Measurements from ENCODE around the gene PNO1. TPM values are rescaled to one million over a fixed set of nuclear protein-coding genes. Genes with fewer than 3 reads are reported as not detected.

Gene PNO1
- total and polyA plus RNA-seq, 3 experiments from 2014 or later, result 18.1 to 42.0 (median 38.1) TPM

DNA sequence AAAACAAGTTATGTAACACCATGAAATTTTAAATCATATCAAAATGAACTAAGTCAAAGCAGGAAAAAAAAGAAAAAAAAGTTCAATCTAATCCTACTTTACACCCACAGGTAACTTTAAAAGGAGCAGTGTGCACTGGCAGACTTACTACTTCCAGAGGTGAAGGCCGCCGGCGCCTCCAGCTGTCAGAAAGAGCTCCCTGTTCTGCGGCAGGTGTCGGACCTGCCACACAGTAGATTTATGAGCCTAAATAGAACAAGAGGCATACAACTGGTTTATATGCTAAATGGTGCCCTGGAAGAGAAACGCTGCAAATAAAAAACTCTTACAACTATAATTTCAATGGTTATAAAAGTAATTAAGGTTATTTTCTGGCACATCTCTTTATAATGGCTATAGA is 23.1 kb upstream of the PNO1 start:
- peaks cover 9% of the 10 kb centered on the region for H3K36me3 ChIP-seq (ENCODE audit: insufficient read depth, low read length)
- H3K27ac ChIP-seq (ENCODE audit: low read depth, low read length), result no peak overlapping the region
- H3K27me3 ChIP-seq (ENCODE audit: insufficient read depth, low read length, poor library complexity, severe bottlenecking), result no peaks in the 10 kb centered on the region
- ChIA-PET CTCF (no interaction called here), POLR2A (no interaction called here)
- H3K4me1 ChIP-seq (ENCODE audit: insufficient read depth, low read length), result no peaks in the 10 kb centered on the region
- peaks cover 6 to 73% (median 23%) of the 10 kb centered on the region in 3 donors for H3K36me3 Mint-ChIP-seq
- H3K4me3 Mint-ChIP-seq, result no peak overlapping the region
- H3K27ac Mint-ChIP-seq, result no peak overlapping the region
- no peak for DNase-seq
- no peak overlapping the region for H3K4me3 ChIP-seq (ENCODE audit: low read length)
- peaks cover 0 to 1% (median 0%) of the 10 kb centered on the region in 3 donors for H3K4me1 Mint-ChIP-seq
- no peaks in the 10 kb centered on the region for H3K27me3 Mint-ChIP-seq
- H3K9me3 Mint-ChIP-seq, result no peaks in the 10 kb centered on the region
- no peaks in the 10 kb centered on the region for H3K9me3 ChIP-seq (ENCODE audit: low read length)

DNA sequence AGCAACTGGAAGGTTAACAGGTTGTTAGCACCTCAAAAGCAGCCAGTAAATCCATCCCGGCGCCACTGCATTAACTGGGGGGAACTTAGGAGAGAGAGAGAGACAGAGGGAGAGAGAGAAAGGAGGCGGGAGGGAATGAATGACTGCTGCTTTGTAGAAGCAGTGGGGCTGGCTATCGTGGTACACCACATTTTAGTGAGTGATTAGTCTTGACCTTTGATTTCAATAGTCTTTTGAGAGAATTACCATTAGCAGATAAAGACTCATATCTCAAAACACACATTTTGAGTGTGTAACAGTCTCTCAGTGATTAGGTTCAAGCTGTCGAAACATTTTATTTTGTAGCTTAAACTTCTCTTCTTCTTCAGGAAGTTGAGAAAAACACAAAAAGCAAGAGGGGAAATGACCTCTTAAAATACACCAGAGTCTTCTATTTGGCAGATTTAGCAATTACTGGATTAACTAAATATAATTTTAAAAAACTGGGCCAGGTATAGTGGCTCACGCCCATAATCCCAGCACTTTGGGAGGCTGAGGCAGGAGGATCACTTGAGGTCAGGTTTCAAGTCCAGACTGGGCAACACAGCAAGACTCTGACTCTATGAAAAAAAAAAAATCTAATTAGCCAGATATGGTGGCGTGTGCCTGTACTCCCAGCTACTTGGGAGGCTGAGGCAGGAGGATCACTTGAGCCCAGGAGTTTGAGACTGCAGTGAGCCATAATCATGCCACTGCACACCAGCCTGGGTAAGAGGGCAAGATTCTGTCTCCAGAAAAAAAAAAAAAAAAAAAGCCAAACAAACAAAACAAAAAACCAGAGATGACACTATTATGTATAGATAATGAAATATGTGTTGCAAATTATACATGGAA is 22.0 kb upstream of the PNO1 start:
- H3K27me3 Mint-ChIP-seq, result no peaks in the 10 kb centered on the region
- peak overlapping the region in 2 of 8 donors; percentile 0 to 17 for H3K27ac Mint-ChIP-seq
- H3K4me3 Mint-ChIP-seq, result no peak overlapping the region
- no peak for DNase-seq
- Histone ChIP-seq H3K27ac (ENCODE audit: low read depth, low read length) (no peak overlapping the region), H3K36me3 (ENCODE audit: insufficient read depth, low read length) (peaks cover 9% of the 10 kb centered on the region), H3K4me1 (ENCODE audit: insufficient read depth, low read length) (no peaks in the 10 kb centered on the region), H3K4me3 (ENCODE audit: low read length) (no peak overlapping the region), H3K9me3 (ENCODE audit: low read length) (no peaks in the 10 kb centered on the region), H3K27me3 (ENCODE audit: insufficient read depth, low read length, poor library complexity, severe bottlenecking) (no peaks in the 10 kb centered on the region)
- H3K36me3 Mint-ChIP-seq, result peaks cover 6 to 76% (median 25%) of the 10 kb centered on the region in 3 donors
- ChIA-PET POLR2A (no interaction called here), CTCF (interaction anchor here (1.3 kb wide), 1 partner anchor 22 kb away, joined by 3 read pairs; the partner anchor contains the start of gene PNO1)
- no peaks in the 10 kb centered on the region for H3K9me3 Mint-ChIP-seq
- H3K4me1 Mint-ChIP-seq, result peaks cover 0 to 1% (median 0%) of the 10 kb centered on the region in 3 donors

DNA sequence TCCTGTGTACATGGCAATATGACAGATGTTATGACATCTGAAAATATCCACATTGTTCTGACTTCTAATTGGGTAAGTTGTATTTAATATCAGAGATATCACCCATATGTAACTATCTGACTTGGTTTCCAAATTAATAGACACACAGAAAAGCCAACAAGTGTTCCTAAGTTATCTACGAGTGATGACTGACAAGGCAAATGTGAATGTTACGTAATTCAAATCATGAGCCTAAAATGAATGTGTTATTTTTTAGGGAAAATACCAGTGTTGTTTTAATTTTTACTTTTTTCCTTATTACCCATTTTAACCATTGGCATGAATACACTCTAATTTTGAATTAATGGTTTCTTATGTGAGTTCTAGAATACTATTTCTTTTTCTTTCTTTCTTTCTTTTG is 15.8 kb upstream of the PNO1 start:
- ChIA-PET POLR2A (no interaction called here), CTCF (no interaction called here)
- Mint-ChIP-seq H3K4me1 (no peaks in the 10 kb centered on the region), H3K27me3 (no peaks in the 10 kb centered on the region), H3K9me3 (no peaks in the 10 kb centered on the region), H3K36me3 (peaks cover 3 to 43% (median 15%) of the 10 kb centered on the region in 3 donors), H3K4me3 (no peak overlapping the region), H3K27ac (no peak overlapping the region)
- H3K9me3 ChIP-seq (ENCODE audit: low read length), result no peaks in the 10 kb centered on the region
- no peak overlapping the region for H3K27ac ChIP-seq (ENCODE audit: low read depth, low read length)
- no peak for DNase-seq
- no peaks in the 10 kb centered on the region for H3K4me1 ChIP-seq (ENCODE audit: insufficient read depth, low read length)
- no peak overlapping the region for H3K4me3 ChIP-seq (ENCODE audit: low read length)
- peaks cover 11% of the 10 kb centered on the region for H3K36me3 ChIP-seq (ENCODE audit: insufficient read depth, low read length)
- H3K27me3 ChIP-seq (ENCODE audit: insufficient read depth, low read length, poor library complexity, severe bottlenecking), result no peaks in the 10 kb centered on the region

DNA sequence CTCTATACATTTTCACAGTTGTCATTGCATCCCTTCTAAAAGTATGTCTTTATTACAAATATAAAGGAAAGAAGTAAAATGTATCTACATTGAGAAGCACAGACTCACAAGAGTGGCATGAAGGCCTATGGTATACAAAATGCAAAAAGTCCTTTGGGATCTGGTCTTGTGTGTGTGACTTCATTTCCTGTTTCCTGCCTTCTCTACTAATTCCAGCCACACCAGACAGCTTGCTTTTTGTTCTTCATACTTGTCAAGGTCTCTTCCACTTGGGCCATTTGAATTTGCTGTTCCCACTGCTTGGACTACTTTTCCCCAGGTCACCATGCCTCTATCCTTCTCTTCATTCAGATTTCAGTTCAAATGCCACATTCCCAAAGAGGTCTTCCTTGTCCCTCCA is 6.7 kb upstream of the PNO1 start:
- H3K9me3 Mint-ChIP-seq, result no peaks in the 10 kb centered on the region
- CTCF ChIA-PET, result no interaction called here
- H3K27ac ChIP-seq (ENCODE audit: low read depth, low read length), result no peak overlapping the region

DNA sequence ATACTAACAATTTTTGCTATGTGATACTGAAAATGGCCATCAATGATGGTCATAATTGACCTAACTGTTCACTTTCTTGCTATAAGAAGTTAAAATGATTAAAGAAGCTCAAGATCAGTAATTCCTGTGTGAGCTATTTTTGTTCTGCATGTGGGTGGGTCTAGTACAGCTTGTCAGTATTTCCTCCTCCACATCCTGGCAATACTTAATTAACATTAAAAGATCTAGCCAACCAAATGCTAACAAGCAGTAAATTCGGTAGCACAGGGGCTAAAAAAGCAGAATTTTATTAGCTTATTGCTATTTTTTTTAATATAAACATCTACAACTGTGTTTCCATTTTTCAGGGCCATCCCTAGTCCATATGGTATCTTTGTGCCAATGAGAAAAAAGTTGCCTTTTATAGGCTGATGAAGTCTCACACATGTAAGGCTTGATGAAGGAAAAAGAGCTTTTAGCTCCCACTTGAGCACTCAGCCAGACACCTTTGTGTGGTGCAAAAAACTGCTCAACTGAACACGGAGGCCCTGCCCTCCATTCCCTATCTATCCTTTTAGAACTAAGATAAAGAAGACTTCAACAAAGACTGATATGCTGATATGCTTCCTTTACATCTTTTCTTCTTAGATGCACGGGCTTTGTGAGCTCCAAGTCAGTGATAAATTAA is 4.9 kb upstream of the PNO1 start:
- ChIA-PET CTCF (interaction anchor here (1.1 to 1.5 kb wide), 3 partner anchors 31 to 100 kb away, joined by 4 to 7 read pairs (median 6); partner anchors contain the start of gene PPP3R1), POLR2A (no interaction called here)
- H3K36me3 Mint-ChIP-seq, result peaks cover 0 to 16% (median 3%) of the 10 kb centered on the region in 3 donors
- H3K27me3 ChIP-seq (ENCODE audit: insufficient read depth, low read length, poor library complexity, severe bottlenecking), result no peaks in the 10 kb centered on the region
- no peaks in the 10 kb centered on the region for H3K9me3 ChIP-seq (ENCODE audit: low read length)
- peaks cover 31% of the 10 kb centered on the region for H3K4me1 ChIP-seq (ENCODE audit: insufficient read depth, low read length)
- peaks cover 24 to 53% (median 41%) of the 10 kb centered on the region in 3 donors for H3K4me1 Mint-ChIP-seq
- H3K27ac Mint-ChIP-seq, result peak overlapping the region in 2 of 8 donors; percentile 12 to 72
- H3K9me3 Mint-ChIP-seq, result no peaks in the 10 kb centered on the region
- no peak overlapping the region for H3K4me3 ChIP-seq (ENCODE audit: low read length)
- no peaks in the 10 kb centered on the region for H3K36me3 ChIP-seq (ENCODE audit: insufficient read depth, low read length)
- DNase-seq, result no peak
- no peak overlapping the region for H3K4me3 Mint-ChIP-seq
- H3K27me3 Mint-ChIP-seq, result peaks cover 0 to 6% of the 10 kb centered on the region in 2 donors
- no peak overlapping the region for H3K27ac ChIP-seq (ENCODE audit: low read depth, low read length)

More for the DNA sequence above, 6.7 kb upstream of the PNO1 start:
- POLR2A ChIA-PET, result no interaction called here
- Mint-ChIP-seq H3K27ac (peak overlapping the region in 2 of 8 donors; percentile 14 to 83), H3K4me1 (peaks cover 12 to 42% (median 26%) of the 10 kb centered on the region in 3 donors), H3K27me3 (peaks cover 0 to 2% of the 10 kb centered on the region in 2 donors), H3K36me3 (peaks cover 0 to 4% (median 3%) of the 10 kb centered on the region in 3 donors), H3K4me3 (no peak overlapping the region)
- no peaks in the 10 kb centered on the region for H3K36me3 ChIP-seq (ENCODE audit: insufficient read depth, low read length)
- H3K4me3 ChIP-seq (ENCODE audit: low read length), result no peak overlapping the region
- H3K9me3 ChIP-seq (ENCODE audit: low read length), result no peaks in the 10 kb centered on the region
- H3K4me1 ChIP-seq (ENCODE audit: insufficient read depth, low read length), result peaks cover 23% of the 10 kb centered on the region
- H3K27me3 ChIP-seq (ENCODE audit: insufficient read depth, low read length, poor library complexity, severe bottlenecking), result no peaks in the 10 kb centered on the region
- no peak for DNase-seq

DNA sequence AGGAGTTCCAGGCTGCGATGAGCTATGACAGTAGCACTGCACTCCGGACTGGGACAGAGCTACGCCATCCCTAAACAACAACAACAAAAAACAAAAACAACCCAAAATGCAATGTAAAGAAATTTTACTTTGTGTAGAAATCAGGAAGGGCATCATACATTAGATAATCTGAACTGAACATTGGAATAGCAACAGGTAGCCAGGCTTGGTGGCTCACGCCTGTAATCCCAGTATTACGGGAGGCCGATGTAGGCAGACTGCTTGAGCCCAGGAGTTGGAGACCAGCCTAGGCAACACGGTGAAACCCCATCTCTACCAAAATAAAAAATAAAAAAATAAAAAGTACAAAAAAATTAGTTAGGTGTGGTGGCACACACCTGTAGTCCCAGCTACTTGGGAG is 2.1 kb upstream of the PNO1 start:
- Histone ChIP-seq H3K27me3 (ENCODE audit: insufficient read depth, low read length, poor library complexity, severe bottlenecking) (no peaks in the 10 kb centered on the region), H3K27ac (ENCODE audit: low read depth, low read length) (no peak overlapping the region), H3K4me3 (ENCODE audit: low read length) (no peak overlapping the region), H3K9me3 (ENCODE audit: low read length) (no peaks in the 10 kb centered on the region), H3K36me3 (ENCODE audit: insufficient read depth, low read length) (peaks cover 5% of the 10 kb centered on the region), H3K4me1 (ENCODE audit: insufficient read depth, low read length) (peaks cover 49% of the 10 kb centered on the region)
- H3K9me3 Mint-ChIP-seq, result no peaks in the 10 kb centered on the region
- peaks cover 0 to 31% (median 6%) of the 10 kb centered on the region in 3 donors for H3K36me3 Mint-ChIP-seq
- H3K4me3 Mint-ChIP-seq, result peak overlapping the region; percentile 29 to 99 (median 60)
- POLR2A ChIA-PET, result no interaction called here
- peaks cover 38 to 71% (median 66%) of the 10 kb centered on the region in 3 donors for H3K4me1 Mint-ChIP-seq
- no peak for DNase-seq
- H3K27ac Mint-ChIP-seq, result peak overlapping the region in 5 of 8 donors; percentile 15 to 100 (median 97)
- CTCF ChIA-PET, result interaction anchor here (1.0 to 1.9 kb wide), 3 partner anchors 33 to 97 kb away, joined by 3 to 5 read pairs (median 4); partner anchors contain the start of gene PPP3R1
- H3K27me3 Mint-ChIP-seq, result peaks cover 0 to 4% of the 10 kb centered on the region in 2 donors

DNA sequence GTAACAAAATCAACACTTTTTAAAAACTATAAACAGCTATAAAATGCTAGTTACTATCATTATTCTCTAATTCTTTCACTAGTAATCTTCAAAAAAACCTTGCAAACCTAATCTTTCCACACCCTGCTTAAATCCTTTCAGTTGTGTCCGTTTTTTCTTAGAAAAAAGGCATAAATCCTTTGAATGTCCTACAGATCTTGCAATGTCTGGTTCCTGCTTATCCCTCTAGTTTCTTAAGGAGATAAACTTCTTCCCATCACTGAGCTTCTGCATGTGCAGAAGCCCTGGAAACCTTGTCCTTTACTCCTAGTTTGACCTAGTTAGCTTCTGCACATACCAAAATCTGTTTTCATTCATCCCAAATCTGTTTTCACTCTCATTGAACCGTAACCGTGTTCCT is 1.3 kb upstream of the PNO1 start:
- CTCF ChIA-PET, result interaction anchor here (1.0 to 2.2 kb wide), 7 partner anchors 12 to 284 kb away, joined by 3 to 8 read pairs (median 4); partner anchors contain the start of gene PPP3R1
- H3K36me3 ChIP-seq (ENCODE audit: insufficient read depth, low read length), result peaks cover 13% of the 10 kb centered on the region
- Mint-ChIP-seq H3K4me3 (peak overlapping the region; percentile 94 to 99 (median 99)), H3K9me3 (no peaks in the 10 kb centered on the region), H3K36me3 (peaks cover 5 to 39% (median 8%) of the 10 kb centered on the region in 3 donors), H3K27me3 (peaks cover 0 to 4% of the 10 kb centered on the region in 2 donors), H3K4me1 (peaks cover 43 to 70% (median 65%) of the 10 kb centered on the region in 3 donors), H3K27ac (peak overlapping the region; percentile 97 to 100 (median 100))
- H3K9me3 ChIP-seq (ENCODE audit: low read length), result no peaks in the 10 kb centered on the region
- POLR2A ChIA-PET, result interaction anchor here (0.6 to 2.4 kb wide), 3 partner anchors 90 to 107 kb away, joined by 3 to 21 read pairs (median 4); partner anchors contain the start of gene PPP3R1
- peaks cover 48% of the 10 kb centered on the region for H3K4me1 ChIP-seq (ENCODE audit: insufficient read depth, low read length)
- H3K27ac ChIP-seq (ENCODE audit: low read depth, low read length), result peak overlapping the region; percentile 90
- H3K4me3 ChIP-seq (ENCODE audit: low read length), result peak overlapping the region; percentile 88
- H3K27me3 ChIP-seq (ENCODE audit: insufficient read depth, low read length, poor library complexity, severe bottlenecking), result no peaks in the 10 kb centered on the region
- DNase-seq, result no peak
